Calu3 (cell line): ENCODE data around the gene TTC9B. TPM values are rescaled to one million over a fixed set of nuclear protein-coding genes. Genes with fewer than 3 reads are reported as not detected.
A peak's percentile ranks its signal among the peaks of the same experiment; 100 is the strongest.

Source experiments
- BruUV-seq: library from RNA; stranded (reverse); fragments of 400-500 nt; replicated peaks from 2 replicates; lab custom pipeline; 2021; lab: Mats Ljungman, UMichigan
- CTCF ChIA-PET: fragments of 300-600 bp; sonication (Branson Sonifier 250); formaldehyde crosslinking; loops from one replicate; lab custom pipeline; 2022; ENCODE audit warnings: antibody characterized with exemption; lab: Charles Lee
- DNase-seq: peaks from one replicate; pipeline ENCODE4 v3.0.0; 2022
- H3K27ac Mint-ChIP-seq: one replicate; pipeline ENCODE4 v1.8.0; 2022; ENCODE audit warnings: mixed read lengths; ENCODE audit not compliant: unreplicated experiment
- H3K27me3 Mint-ChIP-seq: one replicate; pipeline ENCODE4 v1.8.0; 2022; ENCODE audit warnings: mixed read lengths; ENCODE audit not compliant: unreplicated experiment
- H3K36me3 Mint-ChIP-seq: one replicate; pipeline ENCODE4 v1.8.0; 2022; ENCODE audit warnings: mild to moderate bottlenecking, moderate library complexity, mixed read lengths; ENCODE audit not compliant: insufficient read depth, unreplicated experiment
- H3K4me1 Mint-ChIP-seq: one replicate; pipeline ENCODE4 v1.8.0; 2022; ENCODE audit warnings: mild to moderate bottlenecking, low read depth, mixed read lengths; ENCODE audit not compliant: unreplicated experiment
- H3K4me3 Mint-ChIP-seq: one replicate; pipeline ENCODE4 v1.8.0; 2022; ENCODE audit warnings: mild to moderate bottlenecking, low read depth, moderate library complexity, mixed read lengths; ENCODE audit not compliant: unreplicated experiment
- H3K9me3 Mint-ChIP-seq: one replicate; pipeline ENCODE4 v1.8.0; 2022; ENCODE audit warnings: low read depth, mixed read lengths; ENCODE audit not compliant: unreplicated experiment
- CTCF ChIP-seq: fragments of 200-600 bp; IDR thresholded peaks from one replicate; pipeline ENCODE4 v1.8.0; 2022; ENCODE audit warnings: antibody characterized with exemption; ENCODE audit not compliant: unreplicated experiment
- intact Hi-C: fragments of 100-400 bp; cut with micrococcal nuclease; formaldehyde crosslinking; loops from one replicate; pipeline ENCODE4 v1.10.0; 2022; ENCODE audit not compliant: unreplicated experiment
- total RNA-seq: library from RNA; stranded (reverse); gene quantifications from 2 replicates; pipeline ENCODE4 v1.2.3, GENCODE V29; 2022

The TTC9B gene
- total RNA-seq, 1 experiment from 2014 or later: not detected

DNA sequence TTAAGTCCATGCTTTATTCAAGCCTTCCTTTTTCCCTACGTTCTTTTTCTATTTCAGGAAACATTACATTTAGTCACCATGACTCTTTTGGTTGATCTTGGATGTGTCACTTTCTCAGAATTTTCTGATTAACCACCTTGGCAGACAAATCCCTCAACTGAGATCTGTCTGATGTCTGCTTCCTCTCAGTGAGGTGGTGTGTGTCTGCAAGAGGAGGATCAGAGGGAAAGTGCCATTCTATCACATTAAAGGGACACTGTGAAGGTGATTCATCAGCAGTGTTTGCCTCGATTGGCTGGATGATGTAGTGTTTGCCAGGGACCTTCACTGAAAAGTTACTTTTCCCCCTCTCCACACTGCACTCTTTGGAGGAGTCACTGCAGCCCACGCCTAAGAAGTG, 11.3 kb upstream of the TTC9B start:
- no peak for TF ChIP-seq CTCF
- Mint-ChIP-seq H3K27ac (no peak overlapping the region), H3K36me3 (peaks cover 31% of the 10 kb centered on the region), H3K9me3 (no peaks in the 10 kb centered on the region), H3K27me3 (peaks cover 40% of the 10 kb centered on the region), H3K4me3 (no peak overlapping the region), H3K4me1 (peaks cover 38% of the 10 kb centered on the region)
- BruUV-seq: no TSS peak
- DNase-seq: no peak
- CTCF ChIA-PET: no interaction called here
- intact Hi-C loops: no loop called here

- CTCF ChIA-PET: no interaction called here
- Mint-ChIP-seq H3K9me3 (no peaks in the 10 kb centered on the region), H3K36me3 (peaks cover 25% of the 10 kb centered on the region), H3K27me3 (peaks cover 43% of the 10 kb centered on the region), H3K4me3 (no peak overlapping the region), H3K4me1 (peaks cover 41% of the 10 kb centered on the region), H3K27ac (no peak overlapping the region)
- intact Hi-C loops: no loop called here
- BruUV-seq: no TSS peak
- TF ChIP-seq CTCF: no peak
- DNase-seq: no peak
Observed at GRCh38 chr19:40228863-40229262, 10.7 kb upstream of the TTC9B start.

- H3K4me1 Mint-ChIP-seq: peaks cover 41% of the 10 kb centered on the region
- CTCF ChIA-PET: no interaction called here
- H3K27ac Mint-ChIP-seq: no peak overlapping the region
- H3K4me3 Mint-ChIP-seq: no peak overlapping the region
- TF ChIP-seq CTCF: no peak
- BruUV-seq: no TSS peak
- peaks cover 43% of the 10 kb centered on the region for H3K27me3 Mint-ChIP-seq
- H3K36me3 Mint-ChIP-seq: peaks cover 24% of the 10 kb centered on the region
- H3K9me3 Mint-ChIP-seq: no peaks in the 10 kb centered on the region
- no peak for DNase-seq
- intact Hi-C loops: no loop called here
Observed at GRCh38 chr19:40228346-40228745, 10.2 kb upstream of the TTC9B start.

- H3K4me1 Mint-ChIP-seq: peaks cover 38% of the 10 kb centered on the region
- H3K27me3 Mint-ChIP-seq: peaks cover 43% of the 10 kb centered on the region
- DNase-seq: no peak
- no peak for TF ChIP-seq CTCF
- H3K9me3 Mint-ChIP-seq: peaks cover 6% of the 10 kb centered on the region
- BruUV-seq: no TSS peak
- H3K36me3 Mint-ChIP-seq: peaks cover 28% of the 10 kb centered on the region
- peak overlapping the region; percentile 18 for H3K27ac Mint-ChIP-seq
- H3K4me3 Mint-ChIP-seq: peak overlapping the region; percentile 51
- CTCF ChIA-PET: no interaction called here
- intact Hi-C loops: no loop called here
Observed at GRCh38 chr19:40225440-40226305, 7.5 kb upstream of the TTC9B start.
